Glutamatergic neuron (in vitro differentiated cells): Measurements from ENCODE around the gene ZNF787. TPM values are rescaled to one million over a fixed set of nuclear protein-coding genes. Genes with fewer than 3 reads are reported as not detected.

Experiments used
- DNase-seq: peaks from one replicate; pipeline ENCODE4 v3.0.0; 2022
- H3K27ac Mint-ChIP-seq: one replicate; pipeline ENCODE4 v1.8.0; 2020; ENCODE audit warnings: mild to moderate bottlenecking, mixed read lengths, inconsistent platforms; ENCODE audit not compliant: unreplicated experiment
- H3K27me3 Mint-ChIP-seq: one replicate; pipeline ENCODE4 v1.8.0; 2020; ENCODE audit warnings: mild to moderate bottlenecking, moderate library complexity, mixed read lengths, inconsistent platforms; ENCODE audit not compliant: unreplicated experiment
- H3K36me3 Mint-ChIP-seq: one replicate; pipeline ENCODE4 v1.8.0; 2020; ENCODE audit warnings: mild to moderate bottlenecking, mixed read lengths, inconsistent platforms; ENCODE audit not compliant: unreplicated experiment
- H3K4me1 Mint-ChIP-seq: one replicate; pipeline ENCODE4 v1.8.0; 2020; ENCODE audit warnings: mild to moderate bottlenecking, low read depth, mixed read lengths, inconsistent platforms; ENCODE audit not compliant: unreplicated experiment
- H3K4me3 Mint-ChIP-seq: one replicate; pipeline ENCODE4 v1.8.0; 2020; ENCODE audit warnings: mild to moderate bottlenecking, mixed read lengths, inconsistent platforms; ENCODE audit not compliant: unreplicated experiment
- H3K9me3 Mint-ChIP-seq: one replicate; pipeline ENCODE4 v1.8.0; 2020; ENCODE audit warnings: mild to moderate bottlenecking, moderate library complexity, mixed read lengths, inconsistent platforms; ENCODE audit not compliant: unreplicated experiment
- total RNA-seq: library from RNA; stranded (reverse); fragmentation: NEBNext Ultra II Directional; extraction: Animal tissue kit (Norgen Biotek cat#: 25700); gene quantifications from one replicate; pipeline ENCODE4 v1.2.1, GENCODE V29; 2021; ENCODE audit not compliant: unreplicated experiment
- TF ChIP-seq, protein P1 (sequence below): fragments of 200-600 bp; sonication (generic); IDR thresholded peaks from one replicate; pipeline ENCODE4 v1.5.0; 2021; ENCODE audit not compliant: partially characterized antibody, unreplicated experiment

Gene ZNF787
- total RNA-seq, 1 donor from 2014 or later = 59.7 TPM

DNA sequence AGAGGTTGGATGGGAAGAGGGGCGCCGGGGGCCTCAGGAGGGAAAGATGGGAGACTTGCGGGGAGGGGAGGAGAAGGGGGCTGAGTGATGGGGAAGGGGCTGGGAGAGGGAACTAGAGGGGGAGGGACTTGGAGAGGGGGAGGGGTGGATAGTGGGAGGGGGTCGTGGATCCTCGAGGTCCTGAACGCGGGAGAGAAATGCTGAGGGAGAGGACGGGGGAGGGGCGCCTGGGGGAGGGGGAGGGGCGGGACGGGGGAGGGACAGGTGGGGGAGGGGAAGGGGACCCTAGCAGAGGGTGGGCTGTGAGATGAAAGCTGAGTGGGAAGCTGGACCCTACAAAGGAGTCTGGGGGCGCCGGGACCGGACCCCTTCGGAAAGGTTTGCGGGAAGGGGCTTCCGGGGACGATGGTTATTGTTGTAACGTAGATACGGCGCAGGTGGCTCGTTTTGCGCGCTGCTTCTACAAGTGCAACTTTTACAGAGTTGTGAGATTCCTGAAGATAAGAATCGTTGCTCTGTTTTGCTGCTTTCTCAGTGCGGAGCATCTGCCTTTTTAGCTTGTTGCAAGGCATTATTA is 20.4 kb upstream of the ZNF787 start:
- TF ChIP-seq, protein P1, sequence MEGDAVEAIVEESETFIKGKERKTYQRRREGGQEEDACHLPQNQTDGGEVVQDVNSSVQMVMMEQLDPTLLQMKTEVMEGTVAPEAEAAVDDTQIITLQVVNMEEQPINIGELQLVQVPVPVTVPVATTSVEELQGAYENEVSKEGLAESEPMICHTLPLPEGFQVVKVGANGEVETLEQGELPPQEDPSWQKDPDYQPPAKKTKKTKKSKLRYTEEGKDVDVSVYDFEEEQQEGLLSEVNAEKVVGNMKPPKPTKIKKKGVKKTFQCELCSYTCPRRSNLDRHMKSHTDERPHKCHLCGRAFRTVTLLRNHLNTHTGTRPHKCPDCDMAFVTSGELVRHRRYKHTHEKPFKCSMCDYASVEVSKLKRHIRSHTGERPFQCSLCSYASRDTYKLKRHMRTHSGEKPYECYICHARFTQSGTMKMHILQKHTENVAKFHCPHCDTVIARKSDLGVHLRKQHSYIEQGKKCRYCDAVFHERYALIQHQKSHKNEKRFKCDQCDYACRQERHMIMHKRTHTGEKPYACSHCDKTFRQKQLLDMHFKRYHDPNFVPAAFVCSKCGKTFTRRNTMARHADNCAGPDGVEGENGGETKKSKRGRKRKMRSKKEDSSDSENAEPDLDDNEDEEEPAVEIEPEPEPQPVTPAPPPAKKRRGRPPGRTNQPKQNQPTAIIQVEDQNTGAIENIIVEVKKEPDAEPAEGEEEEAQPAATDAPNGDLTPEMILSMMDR = no peak
- H3K36me3 Mint-ChIP-seq = no peaks in the 10 kb centered on the region
- peaks cover 7% of the 10 kb centered on the region for H3K27me3 Mint-ChIP-seq
- H3K4me3 Mint-ChIP-seq = peak overlapping the region; percentile 95
- peak overlapping the region; percentile 49 for H3K27ac Mint-ChIP-seq
- H3K4me1 Mint-ChIP-seq = peaks cover 18% of the 10 kb centered on the region
- DNase-seq = no peak
- H3K9me3 Mint-ChIP-seq = peaks cover 11% of the 10 kb centered on the region

DNA sequence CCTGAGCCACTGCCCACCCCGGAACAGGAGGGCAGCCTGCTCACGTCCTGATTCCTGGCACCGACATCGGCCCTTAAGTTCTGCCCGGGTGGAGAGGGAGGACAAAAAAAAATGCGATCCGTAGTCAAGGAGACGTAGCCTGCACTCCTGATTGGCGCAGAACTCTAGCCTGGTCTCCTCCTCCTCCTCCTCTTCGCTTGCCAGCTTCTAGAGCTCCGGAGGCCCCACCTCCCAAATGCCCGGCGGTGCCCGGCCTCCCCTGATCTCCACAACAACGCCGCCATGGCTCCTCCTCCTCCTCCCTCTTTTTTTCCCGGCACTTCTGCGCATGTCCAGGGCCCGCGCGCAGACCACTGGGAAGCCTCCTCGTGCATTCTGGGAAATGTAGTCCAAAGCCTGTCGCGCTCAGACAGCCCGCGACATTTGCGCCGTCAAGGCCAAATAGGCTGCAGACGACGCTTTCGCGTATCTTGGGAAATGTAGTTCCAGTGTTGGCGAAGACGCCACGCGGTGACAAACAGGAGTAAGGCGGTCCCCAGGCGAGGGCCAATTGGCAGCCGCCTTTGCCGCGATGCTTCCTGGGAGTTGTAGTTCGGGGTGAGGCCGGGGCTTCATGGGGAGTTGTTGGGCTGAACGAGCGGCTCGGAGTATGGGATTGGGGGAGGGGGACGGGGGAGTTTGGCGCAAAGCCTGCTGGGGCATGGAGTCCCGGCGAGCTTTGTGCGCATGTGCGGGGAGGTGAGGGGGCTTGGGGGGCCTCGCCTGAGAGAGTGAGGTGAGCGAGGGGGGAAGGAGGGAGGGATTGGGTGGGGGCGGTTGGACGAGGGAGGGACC is 19.7 kb upstream of the ZNF787 start, which contains the start of gene ZNF444:
Gene ZNF444, plus strand, starts transcription at position 705 of the 834 bp plus-strand sequence. CDS start 5,625 bp downstream, outside the sequence.
- H3K27ac Mint-ChIP-seq = peak within 1 kb of the TSS; percentile 92
- H3K27me3 Mint-ChIP-seq = peaks cover 7% of the 10 kb centered on the region
- DNase-seq = peak; percentile 99
- H3K9me3 Mint-ChIP-seq = peaks cover 12% of the 10 kb centered on the region
- peaks cover 18% of the 10 kb centered on the region for H3K4me1 Mint-ChIP-seq
- TF ChIP-seq, protein P1 = no peak
- H3K36me3 Mint-ChIP-seq = no peaks in the 10 kb centered on the region
- peak within 1 kb of the TSS; percentile 95 for H3K4me3 Mint-ChIP-seq

DNA sequence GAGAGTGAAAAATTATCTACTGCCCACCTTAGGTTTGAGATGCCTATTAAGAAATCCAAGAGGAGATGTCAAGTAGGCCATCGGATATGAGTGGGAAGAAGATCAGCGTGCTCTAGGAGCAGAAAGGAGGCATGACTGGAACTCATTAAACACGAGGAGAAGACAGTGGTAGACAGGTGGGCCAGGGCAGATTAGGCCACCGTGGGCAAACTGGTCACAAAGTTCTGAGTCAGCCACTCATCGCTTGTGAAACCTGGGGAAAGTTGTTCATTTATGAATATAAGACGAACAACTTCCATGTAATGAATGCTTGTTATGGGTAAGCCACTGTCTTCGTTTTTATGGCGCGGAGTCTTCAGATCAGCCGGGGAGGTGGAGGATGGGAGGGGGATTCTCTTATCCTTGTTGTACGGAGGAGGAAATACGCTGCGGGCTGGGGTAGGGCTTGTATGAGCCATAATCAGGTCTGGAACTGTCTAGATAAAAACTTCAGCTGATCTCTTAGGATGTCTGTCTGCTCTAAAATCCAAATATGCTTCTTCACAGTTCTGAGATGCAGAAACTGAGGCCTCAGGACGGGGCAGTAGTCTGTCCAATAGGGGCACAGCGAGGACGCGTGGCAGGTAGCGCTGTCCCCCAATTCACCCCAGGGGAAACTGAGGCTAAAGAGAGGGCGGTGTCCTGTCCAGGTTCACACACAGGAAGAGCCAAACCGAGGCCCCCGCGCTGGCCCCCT is 18.9 kb upstream of the ZNF787 start:
- DNase-seq = no peak
- peaks cover 12% of the 10 kb centered on the region for H3K9me3 Mint-ChIP-seq
- peaks cover 18% of the 10 kb centered on the region for H3K4me1 Mint-ChIP-seq
- peak overlapping the region; percentile 95 for H3K4me3 Mint-ChIP-seq
- TF ChIP-seq, protein P1 = no peak
- H3K36me3 Mint-ChIP-seq = no peaks in the 10 kb centered on the region
- peak overlapping the region; percentile 92 for H3K27ac Mint-ChIP-seq
- peaks cover 7% of the 10 kb centered on the region for H3K27me3 Mint-ChIP-seq

DNA sequence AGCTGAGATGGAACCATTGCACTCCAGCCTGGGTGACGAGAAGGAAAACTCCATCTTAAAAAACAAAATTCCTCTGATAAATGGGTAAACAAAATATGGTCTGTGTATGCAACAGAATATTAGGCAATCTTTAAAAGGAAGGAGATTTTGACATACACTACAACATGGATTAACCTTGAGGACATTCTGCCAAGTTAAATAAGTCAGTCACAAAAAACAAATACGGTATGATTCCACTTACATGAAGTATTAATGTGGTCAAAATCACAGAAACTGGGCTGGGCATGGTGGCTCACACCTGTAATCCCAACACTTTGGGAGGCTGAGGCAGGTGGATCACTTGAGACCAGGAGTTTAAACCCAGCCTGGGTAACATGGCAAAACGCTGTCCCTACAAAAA is 17.0 kb upstream of the ZNF787 start:
- Mint-ChIP-seq H3K4me3 (no peak overlapping the region), H3K27ac (no peak overlapping the region), H3K4me1 (peaks cover 17% of the 10 kb centered on the region), H3K9me3 (peaks cover 12% of the 10 kb centered on the region), H3K36me3 (no peaks in the 10 kb centered on the region), H3K27me3 (peaks cover 12% of the 10 kb centered on the region)
- TF ChIP-seq, protein P1 = no peak
- no peak for DNase-seq
